GM19240 (cell line): ENCODE measurements around the gene CFAP45.

Experiments used
- DNase-seq: peaks from one replicate; pipeline ENCODE4 v3.0.0; 2011; ENCODE audit warnings: low spot score; ENCODE audit not compliant: insufficient read length

The CFAP45 gene

DNA sequence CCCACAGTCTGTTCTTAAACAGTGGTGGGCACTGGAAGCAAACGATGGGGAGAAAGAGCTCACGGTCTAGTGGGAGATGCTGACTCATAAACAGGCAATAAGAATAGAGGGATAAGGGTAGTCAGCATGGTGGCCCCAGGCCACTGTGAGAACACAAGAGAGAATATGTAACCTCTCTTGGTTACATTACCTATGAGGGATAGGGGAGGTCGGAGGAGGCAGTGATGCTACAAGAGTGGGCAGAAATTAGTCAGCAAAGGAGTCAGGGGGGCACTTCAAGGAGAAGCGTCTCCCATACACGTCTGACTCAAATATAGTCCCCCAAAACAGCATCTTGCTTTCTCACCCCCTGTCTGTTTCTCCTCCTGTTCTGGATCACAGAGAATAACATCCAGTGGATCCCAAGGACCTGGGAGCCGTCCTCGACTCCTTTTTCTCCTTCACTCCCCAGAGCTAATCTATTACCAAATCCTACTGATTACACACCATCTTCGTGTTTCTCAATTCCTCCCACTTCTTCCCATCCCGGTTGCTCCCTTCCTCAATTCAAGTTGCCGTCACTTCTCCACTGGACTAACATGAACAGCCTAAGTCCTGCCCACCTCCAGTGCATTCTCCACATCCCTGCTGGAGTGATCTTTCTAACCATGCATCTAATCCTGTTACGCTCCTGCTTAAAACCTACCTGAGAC, 71.2 kb downstream of the CFAP45 start:
- no peak for DNase-seq

DNA sequence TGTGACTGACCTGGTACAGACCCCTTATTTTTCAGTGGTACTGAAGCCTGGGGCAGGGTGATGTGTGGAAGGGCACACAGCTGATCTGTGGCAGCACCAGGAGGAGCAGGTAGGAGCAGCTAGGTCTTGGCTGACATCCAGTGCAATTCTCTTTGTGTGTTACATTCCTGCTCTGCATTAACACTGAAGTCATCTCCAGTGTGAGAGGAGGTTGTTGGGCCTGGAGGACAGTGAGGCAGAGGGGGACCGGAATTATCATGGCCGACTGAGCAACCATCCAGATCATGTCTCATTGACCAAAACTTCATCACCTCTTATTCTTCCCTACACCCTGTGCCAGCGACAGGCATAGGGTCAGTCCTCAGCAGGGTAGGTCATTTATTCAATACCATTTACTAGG, 71.8 kb downstream of the CFAP45 start:
- DNase-seq = no peak

DNA sequence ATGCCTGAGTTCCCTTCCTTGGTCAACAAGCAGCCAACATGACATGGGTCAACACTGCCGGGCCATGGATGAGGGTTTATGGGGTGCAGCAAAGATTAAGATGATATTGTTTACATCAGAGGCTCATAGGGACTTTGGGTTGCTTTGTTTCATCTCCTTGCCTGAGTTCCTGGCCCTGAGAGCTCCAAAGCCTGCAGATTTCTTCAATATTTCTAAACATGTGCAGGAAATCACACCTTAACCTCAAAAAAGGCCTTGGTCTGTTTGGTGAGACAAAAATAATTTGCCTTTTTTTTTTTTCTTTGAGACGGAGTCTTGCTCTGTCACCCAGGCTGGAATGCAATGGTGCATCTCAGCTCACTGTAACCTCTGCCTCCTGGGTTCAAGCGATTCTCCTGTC, 72.4 kb downstream of the CFAP45 start:
- DNase-seq = no peak

DNA sequence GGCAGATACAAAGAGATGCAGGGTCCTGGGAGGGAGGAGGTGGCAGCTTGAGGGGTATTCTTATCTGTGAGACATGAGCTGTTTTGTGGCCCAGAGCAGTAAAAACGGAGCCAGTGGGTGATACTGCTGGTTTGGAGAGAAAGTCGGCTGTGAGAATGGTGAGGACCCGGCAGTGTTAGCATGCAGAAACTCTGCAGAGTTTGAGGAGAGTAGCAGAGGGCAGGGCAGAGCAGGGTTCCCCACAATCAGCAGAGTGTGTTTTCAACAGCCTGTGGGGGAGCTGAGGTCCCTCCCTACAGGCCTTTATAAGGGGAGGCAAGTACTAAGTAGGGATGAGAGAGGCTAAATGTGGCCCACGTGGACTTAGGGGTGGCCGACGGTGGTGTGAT, 72.9 kb downstream of the CFAP45 start:
- no peak for DNase-seq

DNA sequence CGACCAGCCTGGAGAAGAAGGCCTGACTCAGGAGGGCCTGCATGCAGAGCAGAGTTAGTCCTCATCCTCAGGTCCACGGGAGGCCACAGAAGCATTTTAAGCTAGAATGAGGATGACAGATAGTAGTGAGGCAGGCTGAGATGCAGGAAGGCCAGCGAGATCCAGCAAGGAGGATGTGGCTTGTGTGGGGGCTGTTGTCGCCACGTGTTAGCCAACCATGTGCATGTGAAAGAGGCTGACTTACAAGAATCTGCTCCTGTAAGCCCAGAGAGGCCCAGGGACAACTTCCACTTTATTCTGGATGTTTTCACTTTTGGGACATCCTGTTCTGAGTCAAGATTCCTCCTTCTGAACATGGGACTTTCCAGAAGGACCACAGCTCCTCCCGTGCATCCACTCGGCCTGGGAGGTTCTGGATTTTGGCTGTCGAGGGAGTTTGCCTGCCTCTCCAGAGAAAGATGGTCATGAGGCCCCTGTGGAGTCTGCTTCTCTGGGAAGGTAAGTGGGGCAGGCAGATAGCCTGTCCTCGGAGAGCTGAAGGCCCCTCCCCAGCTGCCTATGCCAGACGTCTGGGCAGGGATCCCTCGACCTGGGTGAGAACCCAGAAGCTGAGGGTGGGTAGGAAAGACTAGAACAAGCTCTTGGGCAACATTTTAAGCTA, 73.4 kb downstream of the CFAP45 start, which contains the start of gene SLAMF8:
Gene SLAMF8 (plus strand): TSS at position 433 of the 661 bp plus-strand sequence. CDS start 26 bp downstream, at position 459.
- DNase-seq = no peak

DNA sequence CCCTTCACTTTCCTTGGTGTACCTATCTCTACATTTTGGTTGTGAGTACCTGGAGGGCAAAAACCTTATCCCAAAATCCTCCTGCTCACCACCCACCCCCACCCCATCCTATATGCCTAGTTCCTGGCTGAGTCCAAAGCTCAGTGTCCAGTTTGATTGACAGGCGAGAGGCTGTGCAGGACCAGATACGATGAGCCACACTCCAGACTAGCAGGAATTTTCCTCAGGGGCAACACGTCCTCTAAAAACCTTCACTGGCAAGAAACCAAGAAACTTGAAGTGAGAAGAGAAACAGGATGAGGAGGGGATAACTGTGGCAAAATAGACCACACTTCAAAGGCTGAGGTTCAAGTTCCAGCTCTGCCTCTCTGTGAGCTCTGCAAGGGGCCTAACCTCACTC, 74.4 kb downstream of the CFAP45 start:
- no peak for DNase-seq

DNA sequence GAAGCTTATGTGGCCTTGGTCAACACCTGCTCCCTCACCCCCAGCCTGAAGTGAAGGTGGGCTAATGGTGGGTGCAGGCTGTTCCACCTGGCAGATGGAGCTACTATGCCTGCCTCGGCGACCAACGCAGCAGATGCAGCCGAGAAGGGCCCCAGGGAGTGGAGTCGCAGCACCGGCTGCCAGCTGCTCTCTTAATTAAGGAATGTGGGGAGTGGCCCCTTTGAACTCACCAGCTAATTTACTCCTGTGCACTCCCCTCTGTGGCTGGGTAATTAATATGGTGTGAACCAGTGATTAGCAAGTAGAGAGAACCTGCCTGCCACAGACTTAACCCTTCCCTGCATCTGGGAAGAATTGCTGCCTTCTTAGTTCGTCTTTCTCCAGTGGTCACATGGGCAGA, 76.6 kb downstream of the CFAP45 start:
- DNase-seq = no peak
